ENCODE results near the gene GRAMD1B. TPM values are rescaled to one million over a fixed set of nuclear protein-coding genes. Genes with fewer than 3 reads are reported as not detected.

GRAMD1B gene
- total RNA-seq, 2 donors from 2014 or later: 2.1 to 5.7 TPM

DNA sequence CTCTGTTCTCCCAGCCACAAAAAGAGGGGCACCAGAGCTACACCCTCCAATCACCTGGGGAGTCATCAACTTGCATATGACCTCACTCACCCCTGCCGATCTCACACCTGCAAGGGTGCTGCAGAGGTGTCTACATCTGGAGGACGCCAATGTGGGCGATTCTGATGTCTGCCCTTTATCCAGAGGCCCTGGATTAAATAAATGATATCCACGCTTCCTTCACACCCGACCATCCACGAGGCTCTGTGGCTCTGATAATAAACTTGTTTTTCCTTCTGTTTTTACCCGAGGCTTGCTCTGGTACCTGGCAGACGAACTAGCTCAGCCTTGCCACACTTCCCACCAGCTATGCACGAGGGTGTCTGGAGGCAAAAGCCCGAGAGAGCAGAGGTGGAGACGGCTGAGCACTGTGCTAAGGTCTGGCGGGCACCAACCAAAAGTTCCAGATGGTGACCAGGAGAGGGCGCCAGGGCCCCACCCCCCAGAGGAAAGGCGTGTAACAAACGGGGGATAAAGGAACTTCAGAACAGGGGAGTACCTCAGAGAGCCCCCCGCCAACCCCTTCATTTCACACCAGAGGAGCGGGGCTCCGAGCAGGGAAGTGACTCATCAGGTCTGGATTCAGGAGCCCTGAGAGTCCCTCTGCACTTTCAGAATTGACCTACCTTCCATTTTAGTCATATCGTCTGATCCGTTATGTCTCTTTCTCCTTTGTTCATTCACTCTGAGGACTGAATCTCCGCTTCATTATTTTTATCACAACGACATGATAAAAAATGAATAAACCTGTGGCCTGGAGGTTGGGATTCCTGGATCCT lies 210.8 kb downstream of the GRAMD1B start:
- ATAC-seq (ENCODE audit: insufficient number of reproducible peaks, low FRiP score, low read depth): no peak
- no peak overlapping the region for H3K27ac ChIP-seq
- no peaks in the 10 kb centered on the region for H3K36me3 ChIP-seq
- H3K27me3 ChIP-seq (replicated peaks; ENCODE audit: insufficient read depth): no peaks in the 10 kb centered on the region
- TF ChIP-seq, protein P1, sequence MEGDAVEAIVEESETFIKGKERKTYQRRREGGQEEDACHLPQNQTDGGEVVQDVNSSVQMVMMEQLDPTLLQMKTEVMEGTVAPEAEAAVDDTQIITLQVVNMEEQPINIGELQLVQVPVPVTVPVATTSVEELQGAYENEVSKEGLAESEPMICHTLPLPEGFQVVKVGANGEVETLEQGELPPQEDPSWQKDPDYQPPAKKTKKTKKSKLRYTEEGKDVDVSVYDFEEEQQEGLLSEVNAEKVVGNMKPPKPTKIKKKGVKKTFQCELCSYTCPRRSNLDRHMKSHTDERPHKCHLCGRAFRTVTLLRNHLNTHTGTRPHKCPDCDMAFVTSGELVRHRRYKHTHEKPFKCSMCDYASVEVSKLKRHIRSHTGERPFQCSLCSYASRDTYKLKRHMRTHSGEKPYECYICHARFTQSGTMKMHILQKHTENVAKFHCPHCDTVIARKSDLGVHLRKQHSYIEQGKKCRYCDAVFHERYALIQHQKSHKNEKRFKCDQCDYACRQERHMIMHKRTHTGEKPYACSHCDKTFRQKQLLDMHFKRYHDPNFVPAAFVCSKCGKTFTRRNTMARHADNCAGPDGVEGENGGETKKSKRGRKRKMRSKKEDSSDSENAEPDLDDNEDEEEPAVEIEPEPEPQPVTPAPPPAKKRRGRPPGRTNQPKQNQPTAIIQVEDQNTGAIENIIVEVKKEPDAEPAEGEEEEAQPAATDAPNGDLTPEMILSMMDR (IDR thresholded peaks at IDR 0.05): no peak
- DNase-seq (ENCODE audit: low spot score): no peak
- no peak overlapping the region for H3K4me3 ChIP-seq
- H3K4me1 ChIP-seq (ENCODE audit: control insufficient read depth in 1 of 2, low read depth in 2 of 2): no peaks in the 10 kb centered on the region
- H3K9me3 ChIP-seq: no peaks in the 10 kb centered on the region

DNA sequence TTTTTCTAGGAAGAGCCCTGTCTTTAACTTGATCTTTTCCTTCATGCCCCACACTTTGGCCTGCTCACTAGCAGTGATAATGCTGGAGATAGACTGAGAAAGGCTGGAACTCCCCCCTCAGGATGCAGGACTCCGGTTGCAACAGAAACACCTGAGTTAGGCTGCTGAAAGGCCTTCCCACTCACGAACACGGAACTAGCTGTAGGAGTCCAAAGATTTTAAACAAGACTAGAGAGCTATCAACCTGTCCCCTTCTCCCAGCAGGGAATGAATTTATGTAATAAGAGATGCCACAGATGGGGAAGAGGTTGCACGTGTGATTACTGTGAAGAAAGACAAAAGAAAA lies 211.4 kb downstream of the GRAMD1B start:
- no peak for ATAC-seq (ENCODE audit: insufficient number of reproducible peaks, low FRiP score, low read depth)
- TF ChIP-seq, protein P1 (IDR thresholded peaks at IDR 0.05): no peak
- H3K4me3 ChIP-seq: no peak overlapping the region
- no peaks in the 10 kb centered on the region for H3K4me1 ChIP-seq (ENCODE audit: control insufficient read depth in 1 of 2, low read depth in 2 of 2)
- no peaks in the 10 kb centered on the region for H3K9me3 ChIP-seq
- DNase-seq (ENCODE audit: low spot score): no peak
- H3K36me3 ChIP-seq: no peaks in the 10 kb centered on the region
- H3K27me3 ChIP-seq (replicated peaks; ENCODE audit: insufficient read depth): no peaks in the 10 kb centered on the region
- no peak overlapping the region for H3K27ac ChIP-seq

DNA sequence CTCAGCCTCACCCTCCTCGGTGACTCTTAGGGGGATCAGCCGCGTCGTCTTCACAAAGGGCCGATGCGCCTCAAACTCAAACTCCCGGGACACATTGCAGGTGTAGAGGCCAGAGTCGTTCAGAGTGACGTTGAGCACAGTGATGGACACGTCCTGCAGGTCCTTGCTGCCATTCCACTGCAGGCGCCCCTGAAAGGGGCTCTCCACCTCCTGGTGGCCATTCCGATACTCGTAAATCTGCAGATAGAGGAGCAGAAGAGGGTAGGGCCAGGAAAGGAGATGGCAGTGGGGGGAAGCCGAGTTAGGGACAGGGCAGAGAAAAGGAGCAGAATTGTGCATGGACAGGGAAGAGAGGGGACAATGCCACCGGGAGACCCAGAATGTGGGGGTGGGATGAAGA lies 212.4 kb downstream of the GRAMD1B start:
- H3K4me1 ChIP-seq (ENCODE audit: control insufficient read depth in 1 of 2, low read depth in 2 of 2): no peaks in the 10 kb centered on the region
- no peak overlapping the region for H3K4me3 ChIP-seq
- H3K9me3 ChIP-seq: no peaks in the 10 kb centered on the region
- no peak overlapping the region for H3K27ac ChIP-seq
- no peak for ATAC-seq (ENCODE audit: insufficient number of reproducible peaks, low FRiP score, low read depth)
- no peaks in the 10 kb centered on the region for H3K27me3 ChIP-seq (replicated peaks; ENCODE audit: insufficient read depth)
- TF ChIP-seq, protein P1 (IDR thresholded peaks at IDR 0.05): no peak
- no peak for DNase-seq (ENCODE audit: low spot score)
- H3K36me3 ChIP-seq: no peaks in the 10 kb centered on the region

- DNase-seq (ENCODE audit: low spot score): no peak
- Histone ChIP-seq H3K36me3 (no peaks in the 10 kb centered on the region), H3K4me3 (no peak overlapping the region), H3K9me3 (no peaks in the 10 kb centered on the region), H3K4me1 (ENCODE audit: control insufficient read depth in 1 of 2, low read depth in 2 of 2) (no peaks in the 10 kb centered on the region), H3K27me3 (replicated peaks; ENCODE audit: insufficient read depth) (no peaks in the 10 kb centered on the region), H3K27ac (no peak overlapping the region)
- TF ChIP-seq, protein P1 (IDR thresholded peaks at IDR 0.05): no peak
- ATAC-seq (ENCODE audit: insufficient number of reproducible peaks, low FRiP score, low read depth): no peak
These were observed 215.4 kb downstream of the GRAMD1B start for GRCh38 chr11:123645286-123645975.

GRCh38 chr11:123650901-123651300 lies 220.8 kb downstream of the GRAMD1B start:
- DNase-seq (ENCODE audit: low spot score) (no peak), ATAC-seq (ENCODE audit: insufficient number of reproducible peaks, low FRiP score, low read depth) (no peak)
- H3K9me3 ChIP-seq: no peaks in the 10 kb centered on the region
- H3K4me3 ChIP-seq: no peak overlapping the region
- peaks cover 6 to 8% of the 10 kb centered on the region in 2 donors for H3K4me1 ChIP-seq (ENCODE audit: control insufficient read depth in 1 of 2, low read depth in 2 of 2)
- no peaks in the 10 kb centered on the region for H3K27me3 ChIP-seq (replicated peaks; ENCODE audit: insufficient read depth)
- no peaks in the 10 kb centered on the region for H3K36me3 ChIP-seq
- TF ChIP-seq, protein P1 (IDR thresholded peaks at IDR 0.05): no peak
- no peak overlapping the region for H3K27ac ChIP-seq
